PC-3 (cell line): ENCODE data around the gene ERG28. TPM values are rescaled to one million over a fixed set of nuclear protein-coding genes. Genes with fewer than 3 reads are reported as not detected.
"Not testable (repeated sequence)": the region's sequence is repeated elsewhere in the genome, so short reads cannot be mapped to it uniquely, and the experiment has no call there.

ENCODE experiments used
- ATAC-seq: fragments of 200-7000 bp; cut with Tn5 transposase; 2 replicates; pipeline ENCODE4 v1.9.1; 2020; ENCODE audit warnings: mild to moderate bottlenecking, moderate library complexity
- BruUV-seq: library from RNA; stranded (reverse); fragments of 400-500 nt; replicated peaks from 2 replicates; lab custom pipeline; 2021; lab: Mats Ljungman, UMichigan
- CTCF ChIA-PET: fragments of 300-600 bp; sonication (Branson Sonifier 250); formaldehyde crosslinking; loops from one replicate; lab custom pipeline; 2022; ENCODE audit warnings: antibody characterized with exemption; lab: Charles Lee
- POLR2A ChIA-PET: fragments of 300-600 bp; sonication (Branson Sonifier 250); formaldehyde crosslinking; loops from one replicate; lab custom pipeline; 2022; ENCODE audit warnings: antibody characterized with exemption; ENCODE audit not compliant: unreplicated experiment; lab: Charles Lee
- DNase-seq: peaks from one replicate; pipeline ENCODE4 v3.0.0-alpha.2; 2015
- H2AFZ ChIP-seq: fragments of 300-600 bp; sonication (generic); 2 replicates; pipeline ENCODE4 v1.6.0; 2016; ENCODE audit warnings: antibody characterized with exemption, low read length
- H3F3A ChIP-seq: fragments of 300-600 bp; sonication (generic); one replicate; pipeline ENCODE4 v1.6.0; 2017; ENCODE audit warnings: antibody characterized with exemption, low read length, control low read depth, mild to moderate bottlenecking; ENCODE audit not compliant: unreplicated experiment
- H3K27ac ChIP-seq: fragments of 300-600 bp; sonication (generic); 2 replicates; pipeline ENCODE4 v1.5.1; 2016; ENCODE audit warnings: mild to moderate bottlenecking, low read length
- H3K27me3 ChIP-seq: fragments of 300-600 bp; sonication (generic); 2 replicates; pipeline ENCODE4 v1.6.1; 2016; ENCODE audit warnings: low read length, mixed read lengths
- H3K36me3 ChIP-seq: fragments of 300-600 bp; sonication (generic); 2 replicates; pipeline ENCODE4 v1.6.1; 2016; ENCODE audit warnings: low read depth, mixed run types, low read length, mixed read lengths
- H3K4me1 ChIP-seq: fragments of 300-600 bp; sonication (generic); 2 replicates; pipeline ENCODE4 v1.5.1; 2016; ENCODE audit warnings: low read length; ENCODE audit not compliant: insufficient read depth
- H3K4me2 ChIP-seq: fragments of 300-600 bp; sonication (generic); 2 replicates; pipeline ENCODE4 v1.6.0; 2016; ENCODE audit warnings: low read length
- H3K4me3 ChIP-seq: fragments of 300-600 bp; sonication (generic); 2 replicates; pipeline ENCODE4 v1.5.1; 2016; ENCODE audit warnings: mild to moderate bottlenecking, low read length, mixed read lengths
- H3K79me2 ChIP-seq: fragments of 300-600 bp; sonication (generic); 2 replicates; pipeline ENCODE4 v1.6.1; 2017; ENCODE audit warnings: low read length, mixed read lengths
- H3K9ac ChIP-seq: fragments of 300-600 bp; sonication (generic); 2 replicates; pipeline ENCODE4 v1.6.0; 2016; ENCODE audit warnings: mild to moderate bottlenecking, low read length
- H3K9me2 ChIP-seq: fragments of 300-600 bp; sonication (generic); replicated peaks from 2 replicates; pipeline ENCODE4 v1.6.1; 2016; ENCODE audit warnings: mixed run types, low read length, mixed read lengths
- H3K9me3 ChIP-seq: fragments of 300-600 bp; sonication (generic); 2 replicates; pipeline ENCODE4 v1.6.1; 2016; ENCODE audit warnings: low read length, mixed read lengths
- H4K20me1 ChIP-seq: fragments of 300-600 bp; sonication (generic); 2 replicates; pipeline ENCODE4 v1.6.1; 2016; ENCODE audit warnings: low read length, mixed read lengths
- EZH2 ChIP-seq: fragments of 300-600 bp; sonication (generic); IDR thresholded peaks from one replicate; pipeline ENCODE4 v1.6.1; 2017; ENCODE audit warnings: antibody characterized with exemption, mild to moderate bottlenecking, low read length; ENCODE audit not compliant: unreplicated experiment
- EZH2phosphoT487 ChIP-seq: fragments of 300-600 bp; sonication (generic); IDR thresholded peaks from 2 replicates; pipeline ENCODE4 v1.6.1; 2018; ENCODE audit warnings: mild to moderate bottlenecking, antibody characterized with exemption, low read length, borderline replicate concordance
- intact Hi-C: fragments of 100-400 bp; cut with micrococcal nuclease; formaldehyde crosslinking; loops from 2 replicates; pipeline ENCODE4 v1.9.0; 2023
- total RNA-seq: library from RNA; depleted of rRNA; stranded (reverse); fragments of >200 nt; gene quantifications from 2 replicates; pipeline ENCODE4 v1.2.3, GENCODE V29; 2014
- TF ChIP-seq, protein P1 (sequence below): fragments of 300-600 bp; sonication (generic); conservative IDR thresholded peaks from 2 replicates; pipeline ENCODE4 v1.5.1; 2017; ENCODE audit warnings: antibody characterized with exemption, low read depth, mild to moderate bottlenecking, low read length

ERG28 gene
- total RNA-seq, 1 experiment from 2014 or later, result 13.9 TPM

DNA sequence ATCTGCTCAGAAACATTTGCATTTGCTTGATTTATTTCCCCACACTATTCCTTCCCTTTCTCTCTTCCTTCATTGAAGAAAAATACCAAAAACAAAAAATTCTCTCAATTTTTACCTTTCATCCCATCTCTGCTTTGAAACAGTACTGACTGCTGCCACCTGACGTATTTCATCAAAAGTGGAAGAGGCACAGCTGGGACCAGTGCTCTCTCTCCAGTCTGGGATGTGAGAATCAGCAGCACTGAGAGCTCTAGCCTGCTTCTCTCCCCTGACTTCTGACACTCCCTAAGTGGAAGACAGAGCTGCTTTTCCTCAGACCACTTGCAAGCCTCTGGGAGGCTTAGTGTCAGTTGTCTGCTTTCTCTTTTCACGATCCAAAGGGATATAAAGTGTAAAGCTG, 37.2 kb upstream of the ERG28 start:
- Histone ChIP-seq H3K4me3 (no peak overlapping the region), H2AFZ (no peak overlapping the region), H3K79me2 (no peaks in the 10 kb centered on the region), H4K20me1 (no peaks in the 10 kb centered on the region), H3K27ac (no peak overlapping the region), H3K27me3 (no peaks in the 10 kb centered on the region), H3F3A (no peaks in the 10 kb centered on the region), H3K4me2 (no peak overlapping the region), H3K9me2 (no peaks in the 10 kb centered on the region), H3K36me3 (peaks cover 35% of the 10 kb centered on the region), H3K9ac (no peak overlapping the region), H3K4me1 (no peaks in the 10 kb centered on the region), H3K9me3 (no peaks in the 10 kb centered on the region)
- intact Hi-C loops, result no loop called here
- ATAC-seq, result no peak
- ChIA-PET POLR2A (interaction anchor here (0.6 kb wide), 1 partner anchor 251 kb away, joined by 14 read pairs; no protein-coding TSS in a partner anchor), CTCF (no interaction called here)
- BruUV-seq, result no TSS peak
- no peak for TF ChIP-seq EZH2
- TF ChIP-seq, protein P1, sequence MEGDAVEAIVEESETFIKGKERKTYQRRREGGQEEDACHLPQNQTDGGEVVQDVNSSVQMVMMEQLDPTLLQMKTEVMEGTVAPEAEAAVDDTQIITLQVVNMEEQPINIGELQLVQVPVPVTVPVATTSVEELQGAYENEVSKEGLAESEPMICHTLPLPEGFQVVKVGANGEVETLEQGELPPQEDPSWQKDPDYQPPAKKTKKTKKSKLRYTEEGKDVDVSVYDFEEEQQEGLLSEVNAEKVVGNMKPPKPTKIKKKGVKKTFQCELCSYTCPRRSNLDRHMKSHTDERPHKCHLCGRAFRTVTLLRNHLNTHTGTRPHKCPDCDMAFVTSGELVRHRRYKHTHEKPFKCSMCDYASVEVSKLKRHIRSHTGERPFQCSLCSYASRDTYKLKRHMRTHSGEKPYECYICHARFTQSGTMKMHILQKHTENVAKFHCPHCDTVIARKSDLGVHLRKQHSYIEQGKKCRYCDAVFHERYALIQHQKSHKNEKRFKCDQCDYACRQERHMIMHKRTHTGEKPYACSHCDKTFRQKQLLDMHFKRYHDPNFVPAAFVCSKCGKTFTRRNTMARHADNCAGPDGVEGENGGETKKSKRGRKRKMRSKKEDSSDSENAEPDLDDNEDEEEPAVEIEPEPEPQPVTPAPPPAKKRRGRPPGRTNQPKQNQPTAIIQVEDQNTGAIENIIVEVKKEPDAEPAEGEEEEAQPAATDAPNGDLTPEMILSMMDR, result no peak
- no peak for TF ChIP-seq EZH2phosphoT487
- no peak for DNase-seq

DNA sequence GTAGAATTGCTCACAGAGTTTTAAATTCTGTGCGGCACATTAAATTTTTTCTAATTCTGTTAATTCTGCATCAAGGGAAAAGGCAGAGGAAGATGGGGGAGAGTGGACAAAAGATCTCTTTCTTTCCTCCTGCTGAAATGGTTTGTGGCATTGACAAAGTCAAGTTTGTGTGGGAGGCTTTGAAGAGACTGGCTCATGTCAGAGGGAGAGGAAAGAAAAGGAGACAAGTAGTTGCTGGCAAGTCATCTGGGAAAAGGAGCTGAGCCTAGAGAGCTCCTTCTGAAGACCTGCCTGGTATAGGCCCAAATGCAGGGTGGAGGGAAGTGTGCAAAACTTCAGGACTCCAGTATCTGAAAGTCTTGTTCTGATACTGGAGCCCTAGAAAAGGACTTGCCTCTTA, 36.7 kb upstream of the ERG28 start:
- ChIA-PET POLR2A (no interaction called here), CTCF (no interaction called here)
- DNase-seq, result no peak
- Histone ChIP-seq H3F3A (no peaks in the 10 kb centered on the region), H3K27me3 (no peaks in the 10 kb centered on the region), H4K20me1 (no peaks in the 10 kb centered on the region), H3K9me2 (no peaks in the 10 kb centered on the region), H2AFZ (no peak overlapping the region), H3K4me3 (no peak overlapping the region), H3K4me2 (no peak overlapping the region), H3K79me2 (no peaks in the 10 kb centered on the region), H3K27ac (no peak overlapping the region), H3K36me3 (peaks cover 36% of the 10 kb centered on the region), H3K9ac (no peak overlapping the region), H3K4me1 (no peaks in the 10 kb centered on the region), H3K9me3 (no peaks in the 10 kb centered on the region)
- TF ChIP-seq, protein P1, result no peak
- no peak for TF ChIP-seq EZH2phosphoT487
- ATAC-seq, result no peak
- BruUV-seq, result no TSS peak
- intact Hi-C loops, result no loop called here

DNA sequence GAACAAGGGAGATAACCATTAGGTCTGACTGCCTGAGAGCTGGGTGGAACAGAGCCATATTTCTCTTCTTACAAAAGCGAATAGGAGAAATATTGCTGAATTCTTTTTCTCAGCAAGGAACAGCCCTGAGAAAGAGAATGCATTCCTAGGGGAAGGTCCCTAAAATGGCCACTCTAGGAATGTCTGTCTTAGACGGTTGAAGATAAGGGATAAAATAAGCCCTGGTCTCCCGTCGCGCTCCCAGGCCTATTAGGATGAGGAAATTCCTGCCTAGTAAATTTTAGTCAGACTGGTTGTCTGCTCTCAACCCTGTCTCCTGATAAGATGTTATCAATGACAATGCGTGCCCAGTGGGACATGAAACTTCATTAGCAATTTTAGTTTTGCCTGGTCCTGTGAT, 34.3 kb upstream of the ERG28 start:
- H3K9me2 ChIP-seq, H4K20me1 ChIP-seq, BruUV-seq, H3K4me3 ChIP-seq, H3K27me3 ChIP-seq, H3K27ac ChIP-seq, H2AFZ ChIP-seq, CTCF ChIA-PET, H3K4me2 ChIP-seq, intact Hi-C loops, ATAC-seq, H3F3A ChIP-seq, POLR2A ChIA-PET, DNase-seq, H3K9me3 ChIP-seq, H3K4me1 ChIP-seq, H3K79me2 ChIP-seq, H3K9ac ChIP-seq: not testable (repeated sequence)
- H3K36me3 ChIP-seq, result peaks cover 48% of the 10 kb centered on the region
